GM12872 (cell line): Measurements from ENCODE around the gene RBM43.

Experiments
- TF ChIP-seq, protein P1 (sequence below): IDR thresholded peaks from 3 replicates; pipeline ENCODE4 v1.5.1; 2011; ENCODE audit warnings: low read depth, mild to moderate bottlenecking, low read length, moderate library complexity; ENCODE audit not compliant: insufficient read depth

RBM43 gene

DNA sequence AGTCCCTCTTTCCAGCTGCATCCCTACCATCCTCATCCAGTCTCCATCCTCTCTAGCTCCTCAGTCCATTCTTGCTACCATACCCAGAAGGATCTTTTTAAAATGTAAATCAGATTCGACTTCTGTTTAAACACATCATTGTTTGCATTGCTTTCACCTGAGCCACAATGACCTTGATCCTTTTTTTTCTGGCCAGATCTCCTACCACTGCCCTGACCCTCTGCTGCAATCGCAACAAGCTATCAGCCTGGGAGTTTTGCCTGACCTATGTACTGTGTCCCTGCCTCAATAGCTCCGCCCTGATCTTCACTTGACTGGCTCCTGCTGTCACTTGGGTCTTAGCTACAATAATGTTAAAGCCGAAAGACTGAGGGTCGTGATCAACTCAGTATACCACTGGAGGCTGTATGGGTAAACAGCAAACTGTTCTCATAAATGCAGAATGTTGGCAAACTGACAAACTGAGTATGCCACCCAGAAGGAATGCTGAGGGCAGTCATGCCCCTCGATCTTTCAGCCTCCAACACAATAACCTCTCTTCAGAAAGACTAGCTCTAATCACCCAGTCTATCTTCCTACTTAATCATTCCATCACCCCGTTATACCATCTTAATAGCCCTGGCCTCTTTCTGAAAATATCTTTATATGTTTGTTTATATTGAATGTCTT is 2.6 kb upstream of the RBM43 start:
- TF ChIP-seq, protein P1, sequence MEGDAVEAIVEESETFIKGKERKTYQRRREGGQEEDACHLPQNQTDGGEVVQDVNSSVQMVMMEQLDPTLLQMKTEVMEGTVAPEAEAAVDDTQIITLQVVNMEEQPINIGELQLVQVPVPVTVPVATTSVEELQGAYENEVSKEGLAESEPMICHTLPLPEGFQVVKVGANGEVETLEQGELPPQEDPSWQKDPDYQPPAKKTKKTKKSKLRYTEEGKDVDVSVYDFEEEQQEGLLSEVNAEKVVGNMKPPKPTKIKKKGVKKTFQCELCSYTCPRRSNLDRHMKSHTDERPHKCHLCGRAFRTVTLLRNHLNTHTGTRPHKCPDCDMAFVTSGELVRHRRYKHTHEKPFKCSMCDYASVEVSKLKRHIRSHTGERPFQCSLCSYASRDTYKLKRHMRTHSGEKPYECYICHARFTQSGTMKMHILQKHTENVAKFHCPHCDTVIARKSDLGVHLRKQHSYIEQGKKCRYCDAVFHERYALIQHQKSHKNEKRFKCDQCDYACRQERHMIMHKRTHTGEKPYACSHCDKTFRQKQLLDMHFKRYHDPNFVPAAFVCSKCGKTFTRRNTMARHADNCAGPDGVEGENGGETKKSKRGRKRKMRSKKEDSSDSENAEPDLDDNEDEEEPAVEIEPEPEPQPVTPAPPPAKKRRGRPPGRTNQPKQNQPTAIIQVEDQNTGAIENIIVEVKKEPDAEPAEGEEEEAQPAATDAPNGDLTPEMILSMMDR: no peak

DNA sequence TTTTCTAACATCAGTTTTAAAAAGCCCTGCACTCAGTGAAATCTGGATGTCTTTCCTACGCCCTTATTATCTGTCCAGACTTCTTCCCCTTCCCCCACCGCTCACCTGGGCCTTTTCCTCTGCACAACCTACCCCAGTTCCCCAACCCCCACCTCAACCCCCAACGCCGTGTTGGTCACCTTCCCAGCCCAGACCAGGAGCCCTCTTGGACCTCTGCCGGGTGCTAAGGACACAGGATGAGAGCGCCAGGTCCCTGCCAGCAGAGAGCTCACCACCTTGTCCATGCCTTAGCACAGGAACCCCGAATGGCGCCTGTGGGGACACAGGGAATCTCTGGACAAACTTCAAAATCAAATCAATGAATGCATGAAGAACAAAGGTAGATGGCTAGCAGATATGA is 966 bp upstream of the RBM43 start:
- TF ChIP-seq, protein P1: no peak

DNA sequence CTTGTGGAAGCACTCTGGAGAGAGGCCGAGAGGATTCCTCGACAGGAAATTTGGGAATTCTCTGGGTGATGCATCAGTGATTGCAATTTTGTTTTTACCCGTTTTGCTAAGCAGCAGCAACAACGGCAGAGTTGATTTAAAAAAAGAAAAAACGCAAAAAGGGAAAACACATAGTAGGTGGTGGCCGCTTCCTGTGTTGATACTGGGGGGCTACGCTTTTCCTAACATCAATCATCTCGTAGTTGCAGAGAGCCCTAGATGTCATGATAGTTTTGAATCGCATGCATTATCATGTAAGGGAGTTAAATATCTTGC is 271 bp upstream of the RBM43 start:
- TF ChIP-seq, protein P1: no peak

DNA sequence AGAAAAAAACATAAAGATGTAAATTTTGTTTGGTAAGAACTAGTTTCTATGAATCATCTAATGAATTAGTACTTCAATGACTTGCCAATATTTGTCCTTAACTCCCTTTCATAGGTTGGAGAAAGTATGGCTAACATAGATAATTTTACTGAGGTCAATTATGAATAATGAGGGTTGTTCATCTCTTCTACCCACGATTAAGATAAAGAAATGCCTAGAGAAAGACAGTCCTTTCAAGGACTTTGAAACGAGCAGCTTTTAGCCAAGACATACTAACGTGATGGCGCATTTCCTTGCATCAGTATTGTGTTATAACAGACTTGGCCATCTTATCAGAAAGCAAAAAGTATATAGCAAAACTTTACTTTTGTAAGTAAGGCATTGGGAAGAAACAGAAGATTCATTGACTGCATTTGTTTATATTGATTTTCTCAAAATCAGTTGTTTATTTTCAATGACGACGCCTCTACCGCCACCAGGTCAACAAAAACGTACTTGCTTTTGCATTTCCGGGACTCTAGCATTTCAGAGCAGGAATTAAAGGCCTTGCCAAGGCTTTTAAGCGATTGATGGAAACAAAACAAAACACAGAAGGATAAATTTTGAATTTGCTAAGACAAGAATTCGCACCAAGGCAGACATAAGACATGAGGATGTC is 961 bp downstream of the RBM43 start:
- TF ChIP-seq, protein P1: no peak

DNA sequence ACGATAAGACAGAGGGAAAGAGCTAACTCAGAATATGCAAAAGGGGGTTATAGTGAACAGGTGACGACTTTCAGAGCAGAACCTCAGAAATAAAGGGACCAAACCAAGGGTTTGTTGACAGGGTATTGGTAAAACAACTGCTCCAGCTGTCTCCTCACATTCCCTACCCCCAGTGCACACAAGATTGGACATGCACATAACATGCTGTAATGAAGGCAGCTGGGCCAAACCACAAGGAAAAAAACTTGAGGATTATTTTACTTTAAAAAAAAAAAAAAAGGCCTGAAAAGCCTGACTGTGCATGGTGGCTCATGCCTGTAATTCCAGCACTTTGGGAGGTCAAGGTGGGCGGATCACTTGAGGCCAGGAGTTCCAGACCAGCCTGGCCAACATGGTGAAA is 3.5 kb downstream of the RBM43 start:
- TF ChIP-seq, protein P1: no peak

DNA sequence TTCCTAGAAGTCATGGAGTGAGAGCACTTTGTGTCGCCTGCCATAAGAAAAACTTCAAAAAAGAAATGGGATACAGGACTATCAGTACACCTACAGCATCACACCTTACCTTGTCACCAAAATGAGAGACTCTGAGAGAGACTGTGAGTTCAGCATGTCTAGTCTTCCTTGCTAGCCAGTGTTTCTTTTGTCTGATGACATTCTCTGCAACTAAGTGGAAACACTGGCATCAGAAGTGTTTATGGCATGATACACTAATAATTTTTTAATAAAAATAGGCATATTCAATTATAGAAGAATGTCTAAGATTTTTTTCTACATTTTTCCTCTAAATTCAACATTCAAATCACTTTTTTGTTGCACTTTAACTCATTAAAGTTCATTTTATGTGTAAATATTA is 9.0 kb downstream of the RBM43 start:
- TF ChIP-seq, protein P1: no peak

DNA sequence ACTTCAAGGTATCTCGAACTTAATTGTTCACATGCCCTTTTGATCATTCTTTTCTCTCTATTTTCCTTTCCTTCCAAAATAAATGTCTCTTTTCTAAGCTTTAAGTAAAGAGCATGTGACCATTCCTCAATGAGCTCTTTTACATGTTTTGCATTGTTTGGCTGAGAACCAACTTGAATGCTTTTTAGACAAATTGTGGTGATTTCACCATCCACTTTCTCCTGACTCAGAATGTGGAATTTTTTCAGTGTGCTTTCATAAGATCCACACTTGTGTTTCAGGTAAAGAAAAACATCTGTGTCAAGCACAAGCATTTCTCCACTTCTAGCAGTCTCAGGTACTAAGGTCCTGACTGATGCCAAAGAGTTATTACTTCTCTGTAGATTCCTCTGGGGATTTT is 10.7 kb downstream of the RBM43 start:
- TF ChIP-seq, protein P1: no peak
